Liver (tissue), 9 donors: ENCODE results near the gene ACTR10. TPM values are rescaled to one million over a fixed set of nuclear protein-coding genes. Genes with fewer than 3 reads are reported as not detected.

Source experiments
- DNase-seq: peaks from one replicate; pipeline ENCODE4 v3.0.0-alpha.2; 2017; ENCODE audit warnings: low spot score
- H3K27ac ChIP-seq, 2 donors: one replicate each; pipeline ENCODE4 v1.7.0; 2013; ENCODE audit warnings: inconsistent platforms in 2 of 2, low read length in 2 of 2, control low read depth in 1 of 2, low read depth in 1 of 2, mild to moderate bottlenecking in 1 of 2
- H3K27me3 ChIP-seq, 4 donors: one replicate each; pipeline versions ENCODE4 v1.6.1 to v1.7.0; 2013; ENCODE audit warnings: low read length in 3 of 4, inconsistent platforms in 1 of 4, mild to moderate bottlenecking in 1 of 4, moderate library complexity in 1 of 4; ENCODE audit not compliant: control insufficient read depth in 4 of 4, insufficient read depth in 4 of 4
- H3K36me3 ChIP-seq, 4 donors: one replicate each; pipeline versions ENCODE4 v1.6.1 to v1.7.0; 2013; ENCODE audit warnings: low read length in 3 of 4, mild to moderate bottlenecking in 3 of 4, low read depth in 1 of 4, moderate library complexity in 1 of 4; ENCODE audit not compliant: control insufficient read depth in 4 of 4, insufficient read depth in 3 of 4
- H3K4me1 ChIP-seq, 4 donors: one replicate each; pipeline versions ENCODE4 v1.6.1 to v1.7.0; 2013; ENCODE audit warnings: low read length in 3 of 4, mild to moderate bottlenecking in 3 of 4, moderate library complexity in 1 of 4; ENCODE audit not compliant: control insufficient read depth in 4 of 4, insufficient read depth in 4 of 4
- H3K4me3 ChIP-seq, 3 donors: one replicate each; pipeline versions ENCODE4 v1.6.1 to v1.7.0; 2013; ENCODE audit warnings: low read length in 3 of 3, control low read depth in 1 of 3, low read depth in 1 of 3, mild to moderate bottlenecking in 1 of 3
- H3K9ac ChIP-seq, 2 donors: one replicate each; pipeline ENCODE4 v1.7.0; 2013; ENCODE audit warnings: low read length in 2 of 2, mild to moderate bottlenecking in 2 of 2, moderate library complexity in 2 of 2, control low read depth in 1 of 2, low read depth in 1 of 2
- H3K9me3 ChIP-seq, 4 donors: one replicate each; pipeline versions ENCODE4 v1.6.1 to v1.7.0; 2013; ENCODE audit warnings: low read length in 3 of 4; ENCODE audit not compliant: control insufficient read depth in 4 of 4
- ATF3 ChIP-seq: IDR thresholded peaks from 2 replicates; pipeline ENCODE4 v1.6.1; 2016; ENCODE audit warnings: antibody characterized with exemption
- CTCF ChIP-seq: fragments of 150-350 bp; IDR thresholded peaks from 2 replicates; pipeline ENCODE4 v1.5.1; 2017; ENCODE audit warnings: improper control_type of control experiment, low read depth, low read length; ENCODE audit not compliant: missing input control
- EGR1 ChIP-seq, 2 donors: IDR thresholded peaks; 2 replicates each; pipeline ENCODE4 v1.6.1; 2016 to 2018; ENCODE audit warnings: antibody characterized with exemption in 2 of 2, low read depth in 2 of 2
- FOXA1 ChIP-seq: IDR thresholded peaks from 2 replicates; pipeline ENCODE4 v1.6.1; 2016; ENCODE audit warnings: antibody characterized with exemption
- FOXA2 ChIP-seq: IDR thresholded peaks from 2 replicates; pipeline ENCODE4 v1.6.1; 2016; ENCODE audit warnings: antibody characterized with exemption
- GABPA ChIP-seq, 2 donors: IDR thresholded peaks in 1 of 2; conservative IDR thresholded peaks in 1 of 2; 2 replicates each; pipeline ENCODE4 v1.6.1; 2016; ENCODE audit warnings: antibody characterized with exemption in 2 of 2, mild to moderate bottlenecking in 1 of 2, moderate library complexity in 1 of 2
- HNF4A ChIP-seq, 2 donors: conservative IDR thresholded peaks; 2 replicates each; pipeline ENCODE4 v1.6.1; 2016; ENCODE audit warnings: antibody characterized with exemption in 2 of 2, mild to moderate bottlenecking in 2 of 2
- HNF4G ChIP-seq: IDR thresholded peaks from 2 replicates; pipeline ENCODE4 v1.6.1; 2016; ENCODE audit warnings: antibody characterized with exemption
- JUND ChIP-seq, 2 donors: IDR thresholded peaks; 2 replicates each; pipeline ENCODE4 v1.6.1; 2016; ENCODE audit warnings: antibody characterized with exemption in 2 of 2
- MAX ChIP-seq: IDR thresholded peaks from 2 replicates; pipeline ENCODE4 v1.6.1; 2016; ENCODE audit warnings: antibody characterized with exemption
- NR2F2 ChIP-seq: IDR thresholded peaks from 2 replicates; pipeline ENCODE4 v1.6.1; 2016; ENCODE audit warnings: antibody characterized with exemption
- RAD21 ChIP-seq, 2 donors: IDR thresholded peaks; 2 replicates each; pipeline ENCODE4 v1.6.1; 2016; ENCODE audit warnings: antibody characterized with exemption in 2 of 2, mild to moderate bottlenecking in 2 of 2
- REST ChIP-seq: IDR thresholded peaks from 2 replicates; pipeline ENCODE4 v1.6.1; 2016; ENCODE audit warnings: antibody characterized with exemption, mild to moderate bottlenecking
- RXRA ChIP-seq, 2 donors: IDR thresholded peaks; 2 replicates each; pipeline ENCODE4 v1.6.1; 2017 to 2018; ENCODE audit warnings: antibody characterized with exemption in 2 of 2, mild to moderate bottlenecking in 1 of 2
- SP1 ChIP-seq: IDR thresholded peaks from 2 replicates; pipeline ENCODE4 v1.6.1; 2018; ENCODE audit warnings: antibody characterized with exemption, mild to moderate bottlenecking
- TAF1 ChIP-seq: conservative IDR thresholded peaks from 2 replicates; pipeline ENCODE4 v1.6.1; 2016; ENCODE audit warnings: antibody characterized with exemption, mild to moderate bottlenecking
- YY1 ChIP-seq: IDR thresholded peaks from 2 replicates; pipeline ENCODE4 v1.6.1; 2016; ENCODE audit warnings: antibody characterized with exemption, mild to moderate bottlenecking
- ZBTB33 ChIP-seq: IDR thresholded peaks from 2 replicates; pipeline ENCODE4 v1.6.1; 2016; ENCODE audit warnings: antibody characterized with exemption
- WGBS: extraction: QIAGEN DNeasy Blood & Tissue Kit; methylation state at CpG from one replicate; pipeline ENCODE4 v1.1.7; 2013; 5-methylcytosine and 5-hydroxymethylcytosine counted together
- polyA plus RNA-seq, 2 donors: library from polyadenylated mRNA; stranded (reverse) in 1 of 2; unstranded in 1 of 2; fragments of 200-250 nt in 1 of 2; fragments of >200 nt in 1 of 2; fragmentation: Nextera tagmentation in 1 of 2; extraction: Ambion mirVana in 1 of 2; gene quantifications; one replicate each; pipeline versions ENCODE4 v1.2.1 to v1.2.3, GENCODE V29; 2013 to 2015
- total RNA-seq, 2 donors: library from RNA; depleted of rRNA; stranded (reverse); fragments of >200 nt; gene quantifications; one replicate each; pipeline ENCODE4 v1.2.3, GENCODE V29; 2014
- donor health status: healthy.
- donor health status: healthy.
- donor health status: healthy.
- donor health status: healthy.
- donor health status: healthy.

Gene ACTR10
- total and polyA plus RNA-seq, 4 donors: 19.2 to 42.0 (median 25.2) TPM

GRCh38 chr14:58215191-58215914 lies 15.4 kb downstream of the ACTR10 start:
- TF ChIP-seq MAX (no peak), FOXA1 (no peak), NR2F2 (no peak), CTCF (no peak), YY1 (no peak), SP1 (no peak), RXRA (IDR thresholded peaks at IDR 0.05) (no peak), HNF4G (no peak), ZBTB33 (no peak), FOXA2 (no peak), TAF1 (no peak)
- Histone ChIP-seq H3K36me3 (peaks cover 10 to 24% (median 20%) of the 10 kb centered on the region in 4 donors), H3K27ac (no peak overlapping the region), H3K27me3 (no peaks in the 10 kb centered on the region), H3K4me1 (no peaks in the 10 kb centered on the region), H3K9ac (no peak overlapping the region), H3K4me3 (no peak overlapping the region), H3K9me3 (no peaks in the 10 kb centered on the region)
- no peak for DNase-seq
- 94% methylated on average over 2 of the region's 2 CpGs for WGBS

- Histone ChIP-seq H3K4me3 (no peak overlapping the region), H3K9me3 (no peaks in the 10 kb centered on the region), H3K36me3 (peaks cover 7 to 22% (median 20%) of the 10 kb centered on the region in 4 donors), H3K4me1 (no peaks in the 10 kb centered on the region), H3K9ac (no peak overlapping the region), H3K27ac (no peak overlapping the region), H3K27me3 (no peaks in the 10 kb centered on the region)
- no peak for DNase-seq
- TF ChIP-seq ZBTB33: no peak
- no peak for TF ChIP-seq FOXA1
- TF ChIP-seq FOXA2: no peak
- TF ChIP-seq TAF1: no peak
- TF ChIP-seq CTCF: no peak
- TF ChIP-seq EGR1 (IDR thresholded peaks at IDR 0.05; ENCODE audit: low read depth in 2 of 2): no peak
- no peak for TF ChIP-seq GABPA (IDR thresholded peaks at IDR 0.05 in 1 of 2, conservative IDR thresholded peaks at IDR 0.05 in 1 of 2)
- TF ChIP-seq ATF3: no peak
- no peak for TF ChIP-seq JUND (IDR thresholded peaks at IDR 0.05)
- no peak for TF ChIP-seq HNF4A (conservative IDR thresholded peaks at IDR 0.05)
- TF ChIP-seq RAD21 (IDR thresholded peaks at IDR 0.05): no peak
- TF ChIP-seq NR2F2: no peak
- TF ChIP-seq HNF4G: no peak
- no peak for TF ChIP-seq YY1
- TF ChIP-seq SP1: no peak
- TF ChIP-seq RXRA (IDR thresholded peaks at IDR 0.05): no peak
- no peak for TF ChIP-seq MAX
- no peak for TF ChIP-seq REST
- 95% methylated on average over 2 of the region's 2 CpGs for WGBS
Measured at GRCh38 chr14:58216544-58216943, 16.6 kb downstream of the ACTR10 start.
